ENCODE data around the gene GPR148.

Gene GPR148

DNA sequence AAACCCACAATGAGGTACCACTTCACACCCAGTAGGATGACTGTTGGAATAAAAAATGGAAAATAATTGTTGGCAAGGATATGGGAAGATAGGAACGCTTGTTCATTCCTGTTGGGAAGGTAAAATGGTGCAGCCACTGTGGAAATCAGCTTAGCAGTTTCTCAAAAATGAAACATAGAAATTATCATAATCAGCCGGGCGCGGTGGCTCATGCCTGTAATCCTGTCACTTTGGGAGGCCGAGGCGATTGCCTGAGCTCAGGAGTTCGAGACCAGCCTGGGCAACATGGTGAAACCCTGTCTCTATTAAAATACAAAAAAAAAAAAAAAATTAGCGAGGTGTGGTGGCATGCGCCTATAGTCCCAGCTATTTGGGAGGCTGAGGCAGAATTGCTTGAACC, 49.9 kb downstream of the GPR148 start:
- DNase-seq: no peak

Data from activated effector memory CD4-positive, alpha-beta T cell treated with Interleukin-2 at 50 U/mL for 16 hours (primary cell).